Measurements from ENCODE around the gene ENAH.

- TF ChIP-seq CTCF (IDR thresholded peaks at IDR 0.05; ENCODE audit: insufficient read depth, low read length) (no peak), REST (IDR thresholded peaks at IDR 0.05; ENCODE audit: insufficient replicate concordance, low read depth) (no peak), POLR2AphosphoS5 (IDR thresholded peaks at IDR 0.05; ENCODE audit: low read depth) (no peak), GABPA (IDR thresholded peaks at IDR 0.05; ENCODE audit: low read depth) (no peak)
Measured at GRCh38 chr1:225526878-225527277, 126.0 kb downstream of the ENAH start.

All from HL-60 (cell line).